K562 (cell line): ENCODE data around the gene SMIM13. TPM values are rescaled to one million over a fixed set of nuclear protein-coding genes. Genes with fewer than 3 reads are reported as not detected.

Experiments used
- ATAC-seq: fragments of 200-7000 bp; cut with Tn5 transposase; 3 replicates; pipeline ENCODE4 v1.9.1; 2020; ENCODE audit warnings: moderate library complexity
- BruUV-seq: library from RNA; stranded (reverse); fragments of 400-500 nt; replicated peaks from 2 replicates; lab custom pipeline; 2021; lab: Mats Ljungman, UMichigan
- CTCF ChIA-PET: fragments of 300-600 bp; formaldehyde crosslinking; extraction: SDS; loops from one replicate; lab custom pipeline; 2021; ENCODE audit warnings: low intra/inter-chr PET ratio; lab: Yijun Ruan, JAX
- POLR2A ChIA-PET: fragments of 300-600, 350-650 bp; sonication (Branson Sonifier 250); formaldehyde crosslinking; extraction: SDS; loops from one replicate; lab custom pipeline; 2021; ENCODE audit warnings: antibody characterized with exemption, inconsistent platforms; lab: Yijun Ruan, JAX
- DNase-seq, 4 experiments: peaks; one replicate each; pipeline versions ENCODE4 v3.0.0 to v3.0.0-alpha.2; 2011 to 2018; ENCODE audit warnings: low spot score in 3 of 4, mixed read lengths in 3 of 4; ENCODE audit errors: extremely low read depth in 1 of 4
- FAIRE-seq: peaks from 2 replicates; lab custom pipeline; 2011; peaks lifted over from hg19 to GRCh38; lab: Jason Lieb, UNC
- H2AFZ ChIP-seq: 2 replicates; pipeline ENCODE4 v1.6.0; 2011; ENCODE audit warnings: low read depth, low read length, control low read depth, inconsistent platforms
- H3K27ac ChIP-seq: fragments of 200-600 bp; 3 replicates; pipeline ENCODE4 v1.8.0; 2011; ENCODE audit warnings: low read depth, mild to moderate bottlenecking, control low read depth, inconsistent platforms, low read length, moderate library complexity, mixed read lengths; ENCODE audit errors: extremely low read depth
- H3K27me3 ChIP-seq, 2 experiments: fragments of 300-600 bp in 1 of 2; 2 replicates in 1 of 2; 3 replicates in 1 of 2; pipeline versions ENCODE4 v1.6.0 to v1.8.0; 2011; ENCODE audit warnings: inconsistent platforms in 2 of 2, low read length in 2 of 2, mild to moderate bottlenecking in 1 of 2, mixed read lengths in 1 of 2, moderate library complexity in 1 of 2; ENCODE audit not compliant: control insufficient read depth in 2 of 2, insufficient read depth in 2 of 2
- H3K36me3 ChIP-seq: fragments of 300-600 bp; 3 replicates; pipeline ENCODE4 v1.8.0; 2011; ENCODE audit warnings: mild to moderate bottlenecking, low read length, inconsistent platforms; ENCODE audit not compliant: control insufficient read depth, insufficient read depth
- H3K4me1 ChIP-seq, 2 experiments: fragments of 200-600 bp in 1 of 2; replicated peaks in 1 of 2; 2 replicates in 1 of 2; 3 replicates in 1 of 2; pipeline versions ENCODE4 v1.5.1 to v1.8.0; 2011; ENCODE audit warnings: inconsistent platforms in 2 of 2, low read length in 2 of 2, mild to moderate bottlenecking in 1 of 2, mixed read lengths in 1 of 2, moderate library complexity in 1 of 2; ENCODE audit not compliant: control insufficient read depth in 2 of 2, insufficient read depth in 2 of 2
- H3K4me2 ChIP-seq: 2 replicates; pipeline ENCODE4 v1.6.1; 2011; ENCODE audit warnings: low read length, control low read depth, inconsistent platforms, mixed read lengths; ENCODE audit not compliant: insufficient read depth
- H3K4me3 ChIP-seq: fragments of 200-600 bp; sonication (generic), shearing (Covaris generic); 2 replicates; pipeline ENCODE4 v1.5.1; 2016; ENCODE audit warnings: control low read depth, inconsistent platforms
- H3K79me2 ChIP-seq: fragments of 200-600 bp; 3 replicates; pipeline ENCODE4 v1.8.0; 2011; ENCODE audit warnings: low read length, inconsistent platforms; ENCODE audit not compliant: control insufficient read depth, insufficient read depth
- H3K9ac ChIP-seq, 2 experiments: 2 replicates each; pipeline versions ENCODE4 v1.6.0 to v1.6.1; 2011; ENCODE audit warnings: low read depth in 2 of 2, low read length in 2 of 2, control low read depth in 1 of 2, inconsistent platforms in 1 of 2, mild to moderate bottlenecking in 1 of 2, mixed read lengths in 1 of 2; ENCODE audit not compliant: insufficient read depth in 1 of 2
- H3K9me1 ChIP-seq: one replicate; pipeline ENCODE4 v1.6.0; 2011; ENCODE audit warnings: inconsistent platforms, mild to moderate bottlenecking, low read length, moderate library complexity; ENCODE audit not compliant: control insufficient read depth, insufficient read depth
- H3K9me3 ChIP-seq: replicated peaks from 2 replicates; pipeline ENCODE4 v1.5.1; 2011; ENCODE audit warnings: low read depth, low read length, inconsistent platforms; ENCODE audit not compliant: control insufficient read depth, insufficient read depth
- H4K20me1 ChIP-seq: replicated peaks from 2 replicates; pipeline ENCODE4 v1.6.1; 2011; ENCODE audit warnings: low read length, inconsistent platforms, mixed read lengths; ENCODE audit not compliant: control insufficient read depth, insufficient read depth
- LEF1 ChIP-seq: fragments of 450-650 bp; IDR thresholded peaks from 2 replicates; pipeline ENCODE4 v1.6.1; 2016; ENCODE audit warnings: mild to moderate bottlenecking
- SRSF3 ChIP-seq: fragments of 200-400 bp; formaldehyde crosslinking; IDR thresholded peaks from 2 replicates; pipeline ENCODE4 v1.6.1; 2016; ENCODE audit warnings: mild to moderate bottlenecking, low read length, moderate library complexity; ENCODE audit not compliant: insufficient read depth
- WGBS: fragments of 100-300 bp; shearing (Covaris generic); methylation state at CpG from one replicate; pipeline ENCODE4 v1.1.6; 2016; ENCODE audit warnings: low coverage, mixed read lengths; ENCODE audit not compliant: insufficient coverage; ENCODE audit errors: missing lambda C conversion rate; 5-methylcytosine and 5-hydroxymethylcytosine counted together
- in situ Hi-C: fragments of 300-500 bp; cut with MboI; formaldehyde crosslinking; loops from 4 replicates; pipeline ENCODE4 v1.15.0; 2018; ENCODE audit warnings: inconsistent platforms, mixed read lengths
- intact Hi-C: fragments of 100-400 bp; cut with micrococcal nuclease; formaldehyde crosslinking; loops from 2 replicates; pipeline ENCODE4 v1.14.2; 2022
- polyA plus RNA-seq, 8 experiments: library from polyadenylated mRNA; depleted of rRNA in 4 of 8; stranded (reverse) in 5 of 8; unstranded in 3 of 8; fragments of >200 nt; fragmentation: Nextera tagmentation in 2 of 8; fragmentation: Illumina TruSeq in 1 of 8; extraction: Ambion mirVana in 2 of 8; extraction: Trizol in 1 of 8; gene quantifications; 2 replicates each; pipeline versions ENCODE4 v1.2.1 to v1.2.3, GENCODE V29; 2011 to 2014; ENCODE audit warnings: inconsistent platforms in 1 of 8, missing spikeins in 1 of 8
- total RNA-seq, 7 experiments: library from RNA; depleted of rRNA in 6 of 7; stranded (reverse); fragments of >200 nt in 6 of 7; fragmentation: Illumina TruSeq in 2 of 7; extraction: Trizol in 2 of 7; gene quantifications; 2 replicates each; pipeline versions ENCODE4 v1.2.1 to v1.2.3, GENCODE V29; 2011 to 2021; ENCODE audit warnings: low replicate concordance in 1 of 7
- TF ChIP-seq, protein P1 (sequence below): sonication (generic); formaldehyde crosslinking; IDR thresholded peaks from 2 replicates; pipeline ENCODE4 v1.8.0; 2022; ENCODE audit warnings: mild to moderate bottlenecking, missing genetic modification reagents, borderline replicate concordance
- TF ChIP-seq, protein P2 (sequence below): fragments of 450-650 bp; formaldehyde crosslinking; IDR thresholded peaks from 2 replicates; pipeline ENCODE4 v1.4.0; 2020; ENCODE audit warnings: mild to moderate bottlenecking, moderate library complexity
- TF ChIP-seq, protein P3 (sequence below): sonication (generic); formaldehyde crosslinking; IDR thresholded peaks from 2 replicates; pipeline ENCODE4 v1.9.0; 2022; ENCODE audit warnings: mild to moderate bottlenecking, missing genetic modification reagents
- TF ChIP-seq, protein P4 (sequence below): fragments of 450-650 bp; formaldehyde crosslinking; IDR thresholded peaks from 2 replicates; pipeline ENCODE4 v1.4.0; 2022; ENCODE audit warnings: missing genetic modification characterization
- TF ChIP-seq, protein P5 (sequence below): fragments of 450-650 bp; IDR thresholded peaks from 2 replicates; pipeline ENCODE4 v1.6.1; 2016; ENCODE audit warnings: borderline replicate concordance

Gene SMIM13
- total and polyA plus RNA-seq, 9 of the 15 experiments (the other 6 are each of a cell fraction or from before 2014, with no cell fraction given), result 5.5 to 24.8 (median 11.7) TPM

DNA sequence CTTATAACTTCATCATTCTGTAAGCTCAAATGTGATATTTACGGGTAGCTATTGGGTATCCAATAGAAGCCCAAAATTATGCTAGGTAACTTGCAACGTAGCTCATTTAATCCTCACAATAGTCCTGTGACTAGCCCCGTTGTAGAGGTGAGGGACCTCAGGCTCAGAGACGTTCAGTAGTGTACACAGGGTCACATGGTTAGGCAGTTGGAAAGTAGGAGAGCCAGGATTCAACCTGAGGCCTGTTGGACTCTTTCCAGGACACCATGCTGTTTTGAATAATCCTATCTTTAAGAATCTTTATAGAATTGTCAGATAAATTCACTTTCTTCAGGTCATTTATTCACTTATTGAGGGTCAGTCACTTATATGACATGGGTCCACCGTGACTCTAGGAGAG, 40.3 kb upstream of the SMIM13 start (continued):
- TF ChIP-seq, protein P1, sequence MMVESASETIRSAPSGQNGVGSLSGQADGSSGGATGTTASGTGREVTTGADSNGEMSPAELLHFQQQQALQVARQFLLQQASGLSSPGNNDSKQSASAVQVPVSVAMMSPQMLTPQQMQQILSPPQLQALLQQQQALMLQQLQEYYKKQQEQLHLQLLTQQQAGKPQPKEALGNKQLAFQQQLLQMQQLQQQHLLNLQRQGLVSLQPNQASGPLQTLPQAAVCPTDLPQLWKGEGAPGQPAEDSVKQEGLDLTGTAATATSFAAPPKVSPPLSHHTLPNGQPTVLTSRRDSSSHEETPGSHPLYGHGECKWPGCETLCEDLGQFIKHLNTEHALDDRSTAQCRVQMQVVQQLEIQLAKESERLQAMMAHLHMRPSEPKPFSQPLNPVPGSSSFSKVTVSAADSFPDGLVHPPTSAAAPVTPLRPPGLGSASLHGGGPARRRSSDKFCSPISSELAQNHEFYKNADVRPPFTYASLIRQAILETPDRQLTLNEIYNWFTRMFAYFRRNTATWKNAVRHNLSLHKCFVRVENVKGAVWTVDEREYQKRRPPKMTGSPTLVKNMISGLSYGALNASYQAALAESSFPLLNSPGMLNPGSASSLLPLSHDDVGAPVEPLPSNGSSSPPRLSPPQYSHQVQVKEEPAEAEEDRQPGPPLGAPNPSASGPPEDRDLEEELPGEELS (CRISPR knock-in tag), result no peak

DNA sequence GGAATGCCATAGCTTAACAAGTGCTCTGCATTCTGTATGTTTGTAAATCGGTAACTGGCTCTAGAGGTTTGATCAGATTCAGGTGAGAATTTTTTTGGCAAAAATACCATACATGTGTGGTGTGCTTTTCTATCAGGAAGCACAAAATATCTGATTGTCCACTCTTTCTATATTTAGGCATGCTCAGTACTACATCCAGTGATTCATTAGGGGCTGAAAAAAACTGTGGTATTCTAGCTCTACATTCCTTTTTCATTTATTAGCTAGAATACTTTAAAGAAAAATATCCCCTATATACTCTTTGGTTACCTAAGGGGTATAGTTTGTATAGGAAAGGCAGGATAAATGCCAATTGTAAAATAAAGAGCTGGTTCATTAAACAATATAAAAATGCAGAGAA, 38.9 kb upstream of the SMIM13 start:
- H3K4me2 ChIP-seq, result no peak overlapping the region
- no peak for FAIRE-seq
- in situ Hi-C loops, result no loop called here

More for the DNA sequence above, 38.9 kb upstream of the SMIM13 start:
- 6% methylated on average over 1 of the region's 1 CpG for WGBS
- Histone ChIP-seq H3K79me2 (no peaks in the 10 kb centered on the region), H3K4me1 (no peaks in the 10 kb centered on the region), H3K27me3 (peaks cover 9 to 12% of the 10 kb centered on the region in 2 experiments), H3K9me3 (no peaks in the 10 kb centered on the region), H4K20me1 (no peaks in the 10 kb centered on the region), H2AFZ (no peak overlapping the region), H3K36me3 (no peaks in the 10 kb centered on the region), H3K9ac (no peak overlapping the region), H3K4me3 (no peak overlapping the region), H3K27ac (no peak overlapping the region), H3K9me1 (no peaks in the 10 kb centered on the region)
- intact Hi-C loops, result no loop called here
- BruUV-seq, result no TSS peak
- CTCF ChIA-PET, result no interaction called here
- ATAC-seq (no peak), DNase-seq (no peak)
- POLR2A ChIA-PET, result no interaction called here
- TF ChIP-seq LEF1 (no peak), SRSF3 (no peak)
- TF ChIP-seq, protein P2, sequence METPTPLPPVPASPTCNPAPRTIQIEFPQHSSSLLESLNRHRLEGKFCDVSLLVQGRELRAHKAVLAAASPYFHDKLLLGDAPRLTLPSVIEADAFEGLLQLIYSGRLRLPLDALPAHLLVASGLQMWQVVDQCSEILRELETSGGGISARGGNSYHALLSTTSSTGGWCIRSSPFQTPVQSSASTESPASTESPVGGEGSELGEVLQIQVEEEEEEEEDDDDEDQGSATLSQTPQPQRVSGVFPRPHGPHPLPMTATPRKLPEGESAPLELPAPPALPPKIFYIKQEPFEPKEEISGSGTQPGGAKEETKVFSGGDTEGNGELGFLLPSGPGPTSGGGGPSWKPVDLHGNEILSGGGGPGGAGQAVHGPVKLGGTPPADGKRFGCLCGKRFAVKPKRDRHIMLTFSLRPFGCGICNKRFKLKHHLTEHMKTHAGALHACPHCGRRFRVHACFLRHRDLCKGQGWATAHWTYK (CRISPR knock-in tag), result no peak
- TF ChIP-seq, protein P3, sequence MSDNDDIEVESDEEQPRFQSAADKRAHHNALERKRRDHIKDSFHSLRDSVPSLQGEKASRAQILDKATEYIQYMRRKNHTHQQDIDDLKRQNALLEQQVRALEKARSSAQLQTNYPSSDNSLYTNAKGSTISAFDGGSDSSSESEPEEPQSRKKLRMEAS (CRISPR knock-in tag), result no peak
- TF ChIP-seq, protein P4, sequence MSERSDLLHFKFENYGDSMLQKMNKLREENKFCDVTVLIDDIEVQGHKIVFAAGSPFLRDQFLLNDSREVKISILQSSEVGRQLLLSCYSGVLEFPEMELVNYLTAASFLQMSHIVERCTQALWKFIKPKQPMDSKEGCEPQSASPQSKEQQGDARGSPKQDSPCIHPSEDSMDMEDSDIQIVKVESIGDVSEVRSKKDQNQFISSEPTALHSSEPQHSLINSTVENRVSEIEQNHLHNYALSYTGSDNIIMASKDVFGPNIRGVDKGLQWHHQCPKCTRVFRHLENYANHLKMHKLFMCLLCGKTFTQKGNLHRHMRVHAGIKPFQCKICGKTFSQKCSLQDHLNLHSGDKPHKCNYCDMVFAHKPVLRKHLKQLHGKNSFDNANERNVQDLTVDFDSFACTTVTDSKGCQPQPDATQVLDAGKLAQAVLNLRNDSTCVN (CRISPR knock-in tag), result no peak
- TF ChIP-seq, protein P5, sequence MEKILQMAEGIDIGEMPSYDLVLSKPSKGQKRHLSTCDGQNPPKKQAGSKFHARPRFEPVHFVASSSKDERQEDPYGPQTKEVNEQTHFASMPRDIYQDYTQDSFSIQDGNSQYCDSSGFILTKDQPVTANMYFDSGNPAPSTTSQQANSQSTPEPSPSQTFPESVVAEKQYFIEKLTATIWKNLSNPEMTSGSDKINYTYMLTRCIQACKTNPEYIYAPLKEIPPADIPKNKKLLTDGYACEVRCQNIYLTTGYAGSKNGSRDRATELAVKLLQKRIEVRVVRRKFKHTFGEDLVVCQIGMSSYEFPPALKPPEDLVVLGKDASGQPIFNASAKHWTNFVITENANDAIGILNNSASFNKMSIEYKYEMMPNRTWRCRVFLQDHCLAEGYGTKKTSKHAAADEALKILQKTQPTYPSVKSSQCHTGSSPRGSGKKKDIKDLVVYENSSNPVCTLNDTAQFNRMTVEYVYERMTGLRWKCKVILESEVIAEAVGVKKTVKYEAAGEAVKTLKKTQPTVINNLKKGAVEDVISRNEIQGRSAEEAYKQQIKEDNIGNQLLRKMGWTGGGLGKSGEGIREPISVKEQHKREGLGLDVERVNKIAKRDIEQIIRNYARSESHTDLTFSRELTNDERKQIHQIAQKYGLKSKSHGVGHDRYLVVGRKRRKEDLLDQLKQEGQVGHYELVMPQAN, result no peak
